IMR-90 (cell line): ENCODE data around the gene PCSK5. TPM values are rescaled to one million over a fixed set of nuclear protein-coding genes. Genes with fewer than 3 reads are reported as not detected.

ENCODE experiments used
- ATAC-seq: fragments of 200-7000 bp; cut with Tn5 transposase; 2 replicates; pipeline ENCODE4 v1.9.1; 2020; ENCODE audit warnings: low read depth, mild to moderate bottlenecking, moderate library complexity
- BruUV-seq: library from RNA; stranded (reverse); fragments of 400-500 nt; replicated peaks from 2 replicates; lab custom pipeline; 2021; lab: Mats Ljungman, UMichigan
- CTCF ChIA-PET: fragments of 300-600 bp; formaldehyde crosslinking; extraction: SDS; loops from one replicate; lab custom pipeline; 2021; ENCODE audit warnings: antibody characterized with exemption; lab: Yijun Ruan, JAX
- POLR2A ChIA-PET: fragments of 300-600 bp; sonication (Branson Sonifier 250); formaldehyde crosslinking; loops from one replicate; lab custom pipeline; 2022; ENCODE audit warnings: antibody characterized with exemption; ENCODE audit not compliant: unreplicated experiment; lab: Charles Lee
- DNase-seq: peaks from one replicate; pipeline ENCODE4 v3.0.0; 2013
- H2AFZ ChIP-seq: replicated peaks from 2 replicates; pipeline ENCODE3; 2013; ENCODE audit warnings: low read length, mild to moderate bottlenecking; ENCODE audit not compliant: poor library complexity
- H2AK5ac ChIP-seq: 2 replicates; pipeline ENCODE4 v1.6.1; 2013; ENCODE audit warnings: low read depth, low read length, inconsistent platforms
- H2AK9ac ChIP-seq: replicated peaks from 2 replicates; pipeline ENCODE3; 2013; ENCODE audit warnings: mild to moderate bottlenecking, low read depth, low read length, moderate library complexity; ENCODE audit not compliant: poor library complexity
- H2BK120ac ChIP-seq: 2 replicates; pipeline ENCODE4 v1.6.1; 2013; ENCODE audit warnings: low read depth, low read length, inconsistent platforms
- H2BK15ac ChIP-seq: 3 replicates; pipeline ENCODE4 v1.6.1; 2013; ENCODE audit warnings: low read depth, low read length, inconsistent platforms
- H2BK20ac ChIP-seq: 2 replicates; pipeline ENCODE4 v1.6.1; 2013; ENCODE audit warnings: low read depth, mild to moderate bottlenecking, inconsistent platforms, low read length, moderate library complexity
- H2BK5ac ChIP-seq: 2 replicates; pipeline ENCODE4 v1.6.1; 2013; ENCODE audit warnings: mild to moderate bottlenecking, low read depth, low read length, inconsistent platforms; ENCODE audit not compliant: poor library complexity, severe bottlenecking
- H3K14ac ChIP-seq: replicated peaks from 2 replicates; pipeline ENCODE4 v1.6.1; 2013; ENCODE audit warnings: low read depth, low read length, inconsistent platforms
- H3K18ac ChIP-seq: 2 replicates; pipeline ENCODE4 v1.6.1; 2013; ENCODE audit warnings: low read depth, low read length, control low read depth
- H3K23ac ChIP-seq: 2 replicates; pipeline ENCODE4 v1.6.1; 2013; ENCODE audit warnings: low read depth, low read length, inconsistent platforms
- H3K27ac ChIP-seq: 2 replicates; pipeline ENCODE4 v1.5.1; 2013; ENCODE audit warnings: mild to moderate bottlenecking, control low read depth, low read length; ENCODE audit not compliant: insufficient read depth
- H3K27me3 ChIP-seq: 2 replicates; pipeline ENCODE4 v1.6.1; 2013; ENCODE audit warnings: low read length; ENCODE audit not compliant: control insufficient read depth, insufficient read depth
- H3K36me3 ChIP-seq: 2 replicates; pipeline ENCODE4 v1.6.1; 2013; ENCODE audit warnings: low read length, mixed read lengths; ENCODE audit not compliant: control insufficient read depth, insufficient read depth
- H3K4ac ChIP-seq: 2 replicates; pipeline ENCODE4 v1.6.1; 2013; ENCODE audit warnings: low read depth, low read length, inconsistent platforms
- H3K4me1 ChIP-seq: 2 replicates; pipeline ENCODE4 v1.6.1; 2013; ENCODE audit warnings: low read length, mixed read lengths; ENCODE audit not compliant: control insufficient read depth, insufficient read depth
- H3K4me2 ChIP-seq: 2 replicates; pipeline ENCODE4 v1.6.1; 2013; ENCODE audit warnings: low read depth, mild to moderate bottlenecking, control low read depth, low read length, moderate library complexity
- H3K4me3 ChIP-seq: 2 replicates; pipeline ENCODE4 v1.5.1; 2013; ENCODE audit warnings: low read depth, mild to moderate bottlenecking, control low read depth, low read length, moderate library complexity; ENCODE audit not compliant: insufficient read depth
- H3K56ac ChIP-seq: 2 replicates; pipeline ENCODE4 v1.6.1; 2013; ENCODE audit warnings: low read length, inconsistent platforms; ENCODE audit not compliant: insufficient read depth; ENCODE audit errors: extremely low read depth
- H3K79me1 ChIP-seq, 2 experiments: 2 replicates each; pipeline ENCODE4 v1.6.1; 2013; ENCODE audit warnings: low read length in 2 of 2, inconsistent platforms in 1 of 2, low read depth in 1 of 2
- H3K9ac ChIP-seq: 2 replicates; pipeline ENCODE4 v1.6.1; 2013; ENCODE audit warnings: low read depth, low read length, control low read depth
- H3K9me1 ChIP-seq: 2 replicates; pipeline ENCODE4 v1.6.1; 2013; ENCODE audit warnings: low read length, inconsistent platforms; ENCODE audit not compliant: insufficient read depth
- H3K9me3 ChIP-seq: 2 replicates; pipeline ENCODE4 v1.6.1; 2013; ENCODE audit warnings: low read length; ENCODE audit not compliant: control insufficient read depth, insufficient read depth
- H4K20me1 ChIP-seq: 2 replicates; pipeline ENCODE4 v1.6.1; 2013; ENCODE audit warnings: low read length, inconsistent platforms; ENCODE audit not compliant: insufficient read depth
- H4K5ac ChIP-seq: 2 replicates; pipeline ENCODE4 v1.6.1; 2013; ENCODE audit warnings: mild to moderate bottlenecking, low read depth, low read length, control low read depth
- H4K8ac ChIP-seq, 2 experiments: 2 replicates each; pipeline ENCODE4 v1.6.1; 2013; ENCODE audit warnings: low read depth in 2 of 2, low read length in 2 of 2, control low read depth in 1 of 2, inconsistent platforms in 1 of 2
- H4K91ac ChIP-seq: 2 replicates; pipeline ENCODE4 v1.6.1; 2013; ENCODE audit warnings: low read depth, low read length, inconsistent platforms; ENCODE audit not compliant: insufficient read depth
- CEBPB ChIP-seq: IDR thresholded peaks from 2 replicates; pipeline ENCODE4 v1.6.1; 2012; ENCODE audit warnings: low read depth, low read length, improper control_type of control experiment
- FOS ChIP-seq: fragments of 150-350 bp; IDR thresholded peaks from 2 replicates; pipeline ENCODE4 v1.6.1; 2016; ENCODE audit warnings: low read depth, low read length
- MAFK ChIP-seq: IDR thresholded peaks from 2 replicates; pipeline ENCODE4 v1.6.1; 2012; ENCODE audit warnings: low read depth, low read length, improper control_type of control experiment
- WGBS, 2 experiments: methylation state at CpG; one replicate each; pipeline versions ENCODE4 v1.1.5 to v1.1.7; 2013; ENCODE audit warnings: missing lambda C conversion rate in 2 of 2; ENCODE audit not compliant: insufficient read length in 1 of 2; ENCODE audit errors: extremely low coverage in 2 of 2; 5-methylcytosine and 5-hydroxymethylcytosine counted together
- dilution Hi-C: fragments of 300-500 bp; cut with HindIII; formaldehyde crosslinking; loops from one replicate; pipeline ENCODE4 v1.14.3; 2018; ENCODE audit warnings: low sequenced_read_pairs; ENCODE audit not compliant: unreplicated experiment
- in situ Hi-C: fragments of 300-500 bp; cut with MboI; formaldehyde crosslinking; loops from 3 replicates; pipeline ENCODE4 v1.14.3; 2019; ENCODE audit warnings: low sequenced_read_pairs, inconsistent platforms, mixed read lengths
- intact Hi-C: fragments of 100-400 bp; cut with micrococcal nuclease; formaldehyde crosslinking; loops from 2 replicates; pipeline ENCODE4 v1.10.0; 2022
- polyA plus RNA-seq, 3 experiments: library from polyadenylated mRNA; depleted of rRNA; stranded (reverse); fragments of >200 nt; gene quantifications; 2 replicates each; pipeline ENCODE4 v1.2.3, GENCODE V29; 2012; ENCODE audit warnings: low replicate concordance in 1 of 3
- total RNA-seq: library from RNA; depleted of rRNA; stranded (reverse); fragments of >200 nt; gene quantifications from 2 replicates; pipeline ENCODE4 v1.2.3, GENCODE V29; 2012

PCSK5 gene
- total and polyA plus RNA-seq, 2 of the 4 experiments (the other 2 are of a cell fraction), result 1.5 to 3.0 TPM

GRCh38 chr9:76223749-76224340, 333.4 kb downstream of the PCSK5 start:
- Histone ChIP-seq H3K9me3 (no peaks in the 10 kb centered on the region), H3K18ac (peak overlapping the region; percentile 63; the same call in 1 of the 2 replicates), H2BK120ac (peak overlapping the region; percentile 34; the same call in 1 of the 2 replicates), H2AK9ac (no peak overlapping the region), H3K27ac (no peak overlapping the region), H2BK5ac (peak overlapping the region; percentile 78), H4K8ac (peak overlapping the region in 1 of 2 experiments; percentile 16; a peak in 1 of 4 replicates), H3K4me2 (no peak overlapping the region; the same call in 1 of the 2 replicates), H3K27me3 (no peaks in the 10 kb centered on the region), H3K9me1 (no peaks in the 10 kb centered on the region), H4K5ac (peak overlapping the region; percentile 1; the same call in 1 of the 2 replicates), H3K14ac (no peak overlapping the region), H3K4me3 (no peak overlapping the region), H3K4me1 (peaks cover 2% of the 10 kb centered on the region), H2AK5ac (no peak overlapping the region), H3K36me3 (no peaks in the 10 kb centered on the region), H3K9ac (no peak overlapping the region), H2BK15ac (no peak overlapping the region), H3K79me1 (no peaks in the 10 kb centered on the region), H2BK20ac (peak overlapping the region; percentile 16), H3K56ac (no peak overlapping the region), H4K91ac (no peak overlapping the region), H3K23ac (no peak overlapping the region), H4K20me1 (no peaks in the 10 kb centered on the region), H3K4ac (no peak overlapping the region; the same call in 1 of the 2 replicates), H2AFZ (no peak overlapping the region)
- dilution Hi-C loops (no loop called here), intact Hi-C loops (no loop called here), in situ Hi-C loops (no loop called here)
- ChIA-PET POLR2A (interaction anchor here (0.6 kb wide), 2 partner anchors 20 to 81 kb away, joined by 3 to 5 read pairs; no protein-coding TSS in a partner anchor), CTCF (interaction anchor here (0.7 to 1.1 kb wide), 2 partner anchors 9 to 78 kb away, joined by 3 to 4 read pairs; no protein-coding TSS in a partner anchor)
- WGBS, 2 experiments, result no CpG with 5 or more reads among the region's 3 CpGs
- BruUV-seq, result no TSS peak
- DNase-seq (peak; percentile 77), ATAC-seq (peak; percentile 71)
- TF ChIP-seq CEBPB (peak; percentile 79), FOS (no peak), MAFK (no peak)
